Brain microvascular endothelial cell (primary cell): ENCODE data around the gene ANXA8L1.
A peak's percentile ranks its signal among the peaks of the same experiment; 100 is the strongest.
"Not testable (repeated sequence)": the region's sequence is repeated elsewhere in the genome, so short reads cannot be mapped to it uniquely, and the experiment has no call there.

Experiments
- DNase-seq: peaks from one replicate; pipeline ENCODE4 v3.0.0-alpha.2; 2020
- H3K27ac ChIP-seq: fragments of 250-450 bp; sonication (Bioruptor Pico); 2 replicates; pipeline ENCODE4 v1.5.1; 2020; ENCODE audit warnings: mild to moderate bottlenecking, moderate library complexity
- H3K27me3 ChIP-seq: fragments of 250-450 bp; sonication (Bioruptor Pico); replicated peaks from 2 replicates; pipeline ENCODE4 v1.5.1; 2020; ENCODE audit warnings: mild to moderate bottlenecking
- H3K36me3 ChIP-seq: fragments of 250-450 bp; sonication (Bioruptor Pico); replicated peaks from 2 replicates; pipeline ENCODE4 v1.5.1; 2020; ENCODE audit warnings: mild to moderate bottlenecking
- H3K4me3 ChIP-seq: 2 replicates; pipeline ENCODE4 v1.5.1; 2011; ENCODE audit warnings: low read depth, mild to moderate bottlenecking, control low read depth, low read length, moderate library complexity
- in situ Hi-C: cut with HindIII; loops from 2 replicates; pipeline ENCODE4 v1.10.0; 2017; ENCODE audit warnings: low sequenced_read_pairs, low pct_ligation_motif_present
- TF ChIP-seq, protein P1 (sequence below): IDR thresholded peaks from 2 replicates; pipeline ENCODE4 v1.5.1; 2011; ENCODE audit warnings: low read depth, mild to moderate bottlenecking, moderate library complexity, low read length, control low read depth, inconsistent platforms; ENCODE audit errors: missing control alignments

The ANXA8L1 gene

GRCh38 chr10:46330894-46331293, 44.7 kb upstream of the ANXA8L1 start:
- no peak for DNase-seq
- no peak overlapping the region for H3K27ac ChIP-seq
- H3K27me3 ChIP-seq, result peaks cover 6% of the 10 kb centered on the region
- in situ Hi-C loops, result no loop called here
- TF ChIP-seq, protein P1, sequence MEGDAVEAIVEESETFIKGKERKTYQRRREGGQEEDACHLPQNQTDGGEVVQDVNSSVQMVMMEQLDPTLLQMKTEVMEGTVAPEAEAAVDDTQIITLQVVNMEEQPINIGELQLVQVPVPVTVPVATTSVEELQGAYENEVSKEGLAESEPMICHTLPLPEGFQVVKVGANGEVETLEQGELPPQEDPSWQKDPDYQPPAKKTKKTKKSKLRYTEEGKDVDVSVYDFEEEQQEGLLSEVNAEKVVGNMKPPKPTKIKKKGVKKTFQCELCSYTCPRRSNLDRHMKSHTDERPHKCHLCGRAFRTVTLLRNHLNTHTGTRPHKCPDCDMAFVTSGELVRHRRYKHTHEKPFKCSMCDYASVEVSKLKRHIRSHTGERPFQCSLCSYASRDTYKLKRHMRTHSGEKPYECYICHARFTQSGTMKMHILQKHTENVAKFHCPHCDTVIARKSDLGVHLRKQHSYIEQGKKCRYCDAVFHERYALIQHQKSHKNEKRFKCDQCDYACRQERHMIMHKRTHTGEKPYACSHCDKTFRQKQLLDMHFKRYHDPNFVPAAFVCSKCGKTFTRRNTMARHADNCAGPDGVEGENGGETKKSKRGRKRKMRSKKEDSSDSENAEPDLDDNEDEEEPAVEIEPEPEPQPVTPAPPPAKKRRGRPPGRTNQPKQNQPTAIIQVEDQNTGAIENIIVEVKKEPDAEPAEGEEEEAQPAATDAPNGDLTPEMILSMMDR, result no peak
- H3K36me3 ChIP-seq, result no peaks in the 10 kb centered on the region
- no peak overlapping the region for H3K4me3 ChIP-seq

DNA sequence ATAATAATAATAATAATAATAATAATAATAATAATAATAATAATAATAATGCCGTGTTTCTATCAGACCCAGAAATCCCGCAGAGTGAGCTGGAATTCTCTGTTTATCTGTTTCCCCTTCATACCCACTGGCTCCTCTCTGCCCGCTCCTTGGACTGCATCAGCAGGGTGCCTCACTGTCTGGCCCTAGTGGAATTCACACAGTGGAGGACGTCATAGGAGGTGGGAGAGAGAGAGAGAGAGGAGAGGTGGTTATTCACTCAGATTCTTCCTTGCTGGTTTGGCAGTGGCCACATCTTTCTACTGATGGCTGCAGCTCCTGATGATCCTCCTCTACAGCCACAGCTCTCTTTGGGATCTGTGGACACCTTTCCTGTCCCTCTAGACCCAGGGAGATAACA, 10.1 kb upstream of the ANXA8L1 start:
- H3K4me3 ChIP-seq, in situ Hi-C loops, H3K27ac ChIP-seq, H3K36me3 ChIP-seq, H3K27me3 ChIP-seq: not testable (repeated sequence)
- peak; percentile 65 for DNase-seq

- H3K27ac ChIP-seq, H3K36me3 ChIP-seq, H3K4me3 ChIP-seq, in situ Hi-C loops, H3K27me3 ChIP-seq, DNase-seq: not testable (repeated sequence)
Observed at GRCh38 chr10:46367209-46367608, 8.4 kb upstream of the ANXA8L1 start.

- H3K36me3 ChIP-seq, in situ Hi-C loops, H3K27ac ChIP-seq, H3K27me3 ChIP-seq, DNase-seq, H3K4me3 ChIP-seq: not testable (repeated sequence)
Observed at GRCh38 chr10:46367666-46368240, 7.8 kb upstream of the ANXA8L1 start.

- in situ Hi-C loops, H3K27me3 ChIP-seq, H3K4me3 ChIP-seq, H3K27ac ChIP-seq, H3K36me3 ChIP-seq, DNase-seq: not testable (repeated sequence)
Observed at GRCh38 chr10:46368956-46369355, 6.6 kb upstream of the ANXA8L1 start.

DNA sequence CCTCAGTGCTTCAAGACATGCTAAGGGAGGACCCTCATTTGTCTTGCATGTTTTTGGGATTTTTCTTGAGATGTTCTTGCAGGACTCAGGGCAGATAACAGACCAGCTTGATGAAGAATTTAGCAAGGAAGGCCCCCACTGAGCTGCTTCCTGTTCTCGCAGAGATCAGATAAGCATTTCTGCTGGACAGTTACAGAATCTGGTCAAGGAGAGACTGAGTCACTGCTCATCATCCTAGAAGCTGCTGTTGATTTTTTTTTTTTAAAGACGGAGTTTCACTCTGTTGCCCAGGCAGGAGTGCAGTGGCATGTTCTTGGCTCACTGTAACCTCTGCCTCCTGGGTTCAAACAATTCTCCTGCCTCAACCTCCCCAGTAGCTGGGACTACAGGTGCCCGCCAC, 1.2 kb upstream of the ANXA8L1 start:
- H3K27ac ChIP-seq, in situ Hi-C loops, H3K27me3 ChIP-seq, H3K4me3 ChIP-seq, H3K36me3 ChIP-seq: not testable (repeated sequence)
- peak; percentile 74 for DNase-seq

- H3K27ac ChIP-seq, H3K36me3 ChIP-seq, H3K4me3 ChIP-seq, in situ Hi-C loops, H3K27me3 ChIP-seq, DNase-seq: not testable (repeated sequence)
Observed at GRCh38 chr10:46377022-46377421, 1.4 kb downstream of the ANXA8L1 start.

DNA sequence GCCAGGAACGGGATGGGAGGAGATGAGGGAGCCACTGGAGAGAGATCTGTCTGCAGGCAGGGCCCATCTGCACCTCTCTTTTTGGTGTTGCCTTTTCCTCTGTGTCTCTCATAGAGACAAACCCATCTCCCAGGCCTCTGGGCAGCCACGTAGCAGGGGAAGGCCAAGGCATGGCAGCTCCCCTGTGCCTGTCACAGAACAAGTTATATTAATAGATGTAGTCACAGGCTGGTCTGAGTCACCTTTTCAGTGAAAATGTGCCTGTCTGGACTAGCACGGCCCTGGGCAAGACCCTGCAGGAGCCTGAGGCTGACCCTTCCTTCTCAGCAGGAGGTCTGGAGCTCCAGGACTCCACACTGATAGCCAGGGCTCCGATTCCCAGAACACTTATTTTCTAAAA, 2.1 kb downstream of the ANXA8L1 start:
- in situ Hi-C loops, H3K4me3 ChIP-seq, H3K36me3 ChIP-seq, H3K27ac ChIP-seq, H3K27me3 ChIP-seq: not testable (repeated sequence)
- DNase-seq, result peak; percentile 52

GRCh38 chr10:46378108-46378507, 2.5 kb downstream of the ANXA8L1 start:
- H3K36me3 ChIP-seq, H3K27ac ChIP-seq, H3K4me3 ChIP-seq, in situ Hi-C loops, H3K27me3 ChIP-seq: not testable (repeated sequence)
- peak; percentile 48 for DNase-seq

DNA sequence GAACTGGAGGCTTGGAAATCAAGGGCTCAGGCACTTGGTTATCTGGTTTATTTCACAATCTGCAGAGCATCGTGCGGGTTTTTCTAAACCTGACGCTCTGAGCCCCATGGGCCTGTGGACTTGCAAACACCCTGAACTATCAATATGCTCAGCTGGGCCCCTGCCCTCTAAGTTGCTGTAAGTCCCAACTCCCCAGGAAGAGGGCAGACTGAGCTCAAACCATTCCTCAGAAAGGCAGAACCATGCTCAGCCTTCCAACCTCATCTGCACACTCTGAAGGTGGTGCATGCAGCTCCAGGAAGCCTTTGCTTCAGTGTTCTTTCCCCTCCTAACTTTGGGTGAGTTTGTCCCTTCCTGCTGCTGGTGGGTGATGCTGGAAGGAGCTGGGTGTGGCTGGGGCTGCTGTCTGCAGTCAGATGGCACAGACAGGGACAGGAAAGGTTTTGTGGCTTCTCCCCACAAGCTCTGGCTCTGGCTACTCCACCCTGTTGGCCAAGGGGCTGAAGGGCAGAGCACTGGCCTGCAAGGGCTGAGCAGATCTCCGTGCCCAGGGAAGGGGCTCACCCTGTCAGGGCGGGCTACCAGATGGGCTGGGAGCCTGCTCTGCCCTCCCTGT, 3.8 kb downstream of the ANXA8L1 start:
- H3K27ac ChIP-seq, in situ Hi-C loops, H3K27me3 ChIP-seq, H3K4me3 ChIP-seq, DNase-seq, H3K36me3 ChIP-seq: not testable (repeated sequence)

- H3K4me3 ChIP-seq, in situ Hi-C loops, H3K27ac ChIP-seq, H3K27me3 ChIP-seq, DNase-seq, H3K36me3 ChIP-seq: not testable (repeated sequence)
Observed at GRCh38 chr10:46385858-46386257, 10.3 kb downstream of the ANXA8L1 start.

DNA sequence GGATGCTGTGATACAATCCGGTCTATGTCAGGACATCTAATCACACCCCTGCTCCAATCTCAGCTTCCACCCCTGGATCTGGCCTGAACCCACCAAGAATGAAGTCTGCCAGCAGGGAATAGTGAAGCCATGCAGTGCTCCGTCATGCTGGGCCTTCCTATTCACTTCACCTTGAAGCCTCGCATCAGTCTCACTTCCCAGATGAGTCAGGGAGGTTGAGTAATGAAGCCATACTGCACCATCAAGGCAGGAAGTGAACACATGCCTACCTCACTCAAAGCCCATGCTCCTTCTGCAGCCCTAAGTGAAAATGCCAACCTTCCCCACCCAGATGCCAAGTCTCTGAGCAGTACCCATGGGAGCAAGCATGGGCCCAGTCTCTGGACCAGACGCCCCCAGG, 11.1 kb downstream of the ANXA8L1 start:
- H3K4me3 ChIP-seq, DNase-seq, in situ Hi-C loops, H3K36me3 ChIP-seq, H3K27me3 ChIP-seq, H3K27ac ChIP-seq: not testable (repeated sequence)

GRCh38 chr10:46387309-46387902, 11.8 kb downstream of the ANXA8L1 start:
- H3K27ac ChIP-seq, in situ Hi-C loops, H3K4me3 ChIP-seq, H3K27me3 ChIP-seq, DNase-seq, H3K36me3 ChIP-seq: not testable (repeated sequence)

- H3K27me3 ChIP-seq, in situ Hi-C loops, DNase-seq, H3K4me3 ChIP-seq, H3K27ac ChIP-seq, H3K36me3 ChIP-seq: not testable (repeated sequence)
Observed at GRCh38 chr10:46391422-46391821, 15.8 kb downstream of the ANXA8L1 start.
